ENCODE results near the gene ZNF670. TPM values are rescaled to one million over a fixed set of nuclear protein-coding genes. Genes with fewer than 3 reads are reported as not detected.

Gene ZNF670
- polyA plus RNA-seq, 1 donor from 2014 or later = 9.3 TPM

DNA sequence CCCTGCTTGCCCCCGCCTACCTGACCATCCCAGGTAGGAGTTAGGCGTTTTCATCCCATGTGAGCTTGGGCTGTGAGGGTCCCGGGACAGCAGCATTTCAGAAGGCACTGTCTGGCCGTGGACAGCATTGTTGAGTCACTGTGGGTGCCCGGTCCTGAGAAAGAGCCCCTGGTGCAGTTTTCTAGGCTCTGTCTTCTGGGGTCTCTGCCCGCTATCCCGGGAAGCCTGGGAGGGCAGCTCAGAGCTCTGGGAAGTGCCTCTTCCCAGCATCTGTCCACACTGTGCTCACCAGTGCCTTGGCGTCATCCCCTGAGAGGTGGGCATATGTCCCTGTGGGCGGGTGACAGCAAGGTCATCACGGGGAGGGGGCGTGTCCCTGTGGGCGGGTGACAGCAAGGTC is 36.9 kb upstream of the ZNF670 start:
- Histone ChIP-seq H4K20me1 (ENCODE audit: insufficient read depth) (no peaks in the 10 kb centered on the region), H3K9ac (ENCODE audit: low read length) (no peak overlapping the region)

DNA sequence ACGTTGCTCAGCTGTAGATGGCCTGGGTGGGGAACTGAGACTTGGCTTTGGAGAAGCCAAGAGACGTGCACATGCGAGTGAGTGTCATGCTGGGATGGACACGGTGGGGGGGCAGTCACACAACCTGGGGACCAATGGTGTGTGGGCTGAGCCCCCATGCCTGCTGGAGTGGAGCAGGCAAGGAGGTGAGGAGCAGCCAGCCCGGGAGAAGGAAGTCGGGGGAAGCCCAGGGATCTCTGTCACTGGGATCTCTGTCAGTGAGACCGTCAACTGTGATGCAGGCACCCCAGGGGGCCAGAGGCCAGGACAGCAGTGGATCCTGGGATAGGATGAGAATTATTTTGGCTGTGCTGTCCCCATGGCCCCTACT is 36.5 kb upstream of the ZNF670 start:
- no peaks in the 10 kb centered on the region for H3K79me2 ChIP-seq (replicated peaks; ENCODE audit: insufficient read depth, low read length)
- TF ChIP-seq SMC3 (conservative IDR thresholded peaks at IDR 0.05; ENCODE audit: poor library complexity) (no peak), POLR2AphosphoS5 (IDR thresholded peaks at IDR 0.05) (no peak)
- peaks cover 20% of the 10 kb centered on the region for H3K27me3 ChIP-seq (ENCODE audit: insufficient read depth, low read depth, low read length)
- H3K9me2 ChIP-seq (ENCODE audit: insufficient read depth, low read length) = no peaks in the 10 kb centered on the region
- H3K9ac ChIP-seq (ENCODE audit: low read length) = no peak overlapping the region
- no peaks in the 10 kb centered on the region for H3K9me3 ChIP-seq (ENCODE audit: low read length)
- no peak overlapping the region for H2AFZ ChIP-seq (ENCODE audit: low read depth, low read length)
- no peaks in the 10 kb centered on the region for H4K20me1 ChIP-seq (ENCODE audit: insufficient read depth)
- H3K27ac ChIP-seq (ENCODE audit: low read length) = no peak overlapping the region
- H3F3A ChIP-seq (ENCODE audit: insufficient read depth, low read length, poor library complexity, severe bottlenecking) = no peaks in the 10 kb centered on the region
- no peak overlapping the region for H3K4me2 ChIP-seq (ENCODE audit: low read length)
- no peaks in the 10 kb centered on the region for H3K36me3 ChIP-seq (ENCODE audit: insufficient read depth, low read length)
- H3K4me3 ChIP-seq (ENCODE audit: low read length) = no peak overlapping the region

More for the DNA sequence above, 36.9 kb upstream of the ZNF670 start:
- H3K27me3 ChIP-seq (ENCODE audit: insufficient read depth, low read depth, low read length) = peaks cover 20% of the 10 kb centered on the region
- no peaks in the 10 kb centered on the region for H3K9me3 ChIP-seq (ENCODE audit: low read length)
- no peak overlapping the region for H3K27ac ChIP-seq (ENCODE audit: low read length)
- H2AFZ ChIP-seq (ENCODE audit: low read depth, low read length) = no peak overlapping the region
- no peak overlapping the region for H3K4me2 ChIP-seq (ENCODE audit: low read length)
- H3F3A ChIP-seq (ENCODE audit: insufficient read depth, low read length, poor library complexity, severe bottlenecking) = no peaks in the 10 kb centered on the region
- TF ChIP-seq, protein P1, sequence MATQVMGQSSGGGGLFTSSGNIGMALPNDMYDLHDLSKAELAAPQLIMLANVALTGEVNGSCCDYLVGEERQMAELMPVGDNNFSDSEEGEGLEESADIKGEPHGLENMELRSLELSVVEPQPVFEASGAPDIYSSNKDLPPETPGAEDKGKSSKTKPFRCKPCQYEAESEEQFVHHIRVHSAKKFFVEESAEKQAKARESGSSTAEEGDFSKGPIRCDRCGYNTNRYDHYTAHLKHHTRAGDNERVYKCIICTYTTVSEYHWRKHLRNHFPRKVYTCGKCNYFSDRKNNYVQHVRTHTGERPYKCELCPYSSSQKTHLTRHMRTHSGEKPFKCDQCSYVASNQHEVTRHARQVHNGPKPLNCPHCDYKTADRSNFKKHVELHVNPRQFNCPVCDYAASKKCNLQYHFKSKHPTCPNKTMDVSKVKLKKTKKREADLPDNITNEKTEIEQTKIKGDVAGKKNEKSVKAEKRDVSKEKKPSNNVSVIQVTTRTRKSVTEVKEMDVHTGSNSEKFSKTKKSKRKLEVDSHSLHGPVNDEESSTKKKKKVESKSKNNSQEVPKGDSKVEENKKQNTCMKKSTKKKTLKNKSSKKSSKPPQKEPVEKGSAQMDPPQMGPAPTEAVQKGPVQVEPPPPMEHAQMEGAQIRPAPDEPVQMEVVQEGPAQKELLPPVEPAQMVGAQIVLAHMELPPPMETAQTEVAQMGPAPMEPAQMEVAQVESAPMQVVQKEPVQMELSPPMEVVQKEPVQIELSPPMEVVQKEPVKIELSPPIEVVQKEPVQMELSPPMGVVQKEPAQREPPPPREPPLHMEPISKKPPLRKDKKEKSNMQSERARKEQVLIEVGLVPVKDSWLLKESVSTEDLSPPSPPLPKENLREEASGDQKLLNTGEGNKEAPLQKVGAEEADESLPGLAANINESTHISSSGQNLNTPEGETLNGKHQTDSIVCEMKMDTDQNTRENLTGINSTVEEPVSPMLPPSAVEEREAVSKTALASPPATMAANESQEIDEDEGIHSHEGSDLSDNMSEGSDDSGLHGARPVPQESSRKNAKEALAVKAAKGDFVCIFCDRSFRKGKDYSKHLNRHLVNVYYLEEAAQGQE (IDR thresholded peaks at IDR 0.05; ENCODE audit: borderline replicate concordance) = no peak
- TF ChIP-seq TAF1 (IDR thresholded peaks at IDR 0.05; ENCODE audit: low read depth) (no peak), RAD21 (conservative IDR thresholded peaks at IDR 0.05) (no peak), EZH2 (IDR thresholded peaks at IDR 0.05; ENCODE audit: borderline replicate concordance, insufficient read depth, low read length, poor library complexity, severe bottlenecking) (no peak), POLR2AphosphoS5 (IDR thresholded peaks at IDR 0.05) (no peak), EP300 (conservative IDR thresholded peaks at IDR 0.05; ENCODE audit: poor library complexity, severe bottlenecking) (no peak)
- TF ChIP-seq, protein P2, sequence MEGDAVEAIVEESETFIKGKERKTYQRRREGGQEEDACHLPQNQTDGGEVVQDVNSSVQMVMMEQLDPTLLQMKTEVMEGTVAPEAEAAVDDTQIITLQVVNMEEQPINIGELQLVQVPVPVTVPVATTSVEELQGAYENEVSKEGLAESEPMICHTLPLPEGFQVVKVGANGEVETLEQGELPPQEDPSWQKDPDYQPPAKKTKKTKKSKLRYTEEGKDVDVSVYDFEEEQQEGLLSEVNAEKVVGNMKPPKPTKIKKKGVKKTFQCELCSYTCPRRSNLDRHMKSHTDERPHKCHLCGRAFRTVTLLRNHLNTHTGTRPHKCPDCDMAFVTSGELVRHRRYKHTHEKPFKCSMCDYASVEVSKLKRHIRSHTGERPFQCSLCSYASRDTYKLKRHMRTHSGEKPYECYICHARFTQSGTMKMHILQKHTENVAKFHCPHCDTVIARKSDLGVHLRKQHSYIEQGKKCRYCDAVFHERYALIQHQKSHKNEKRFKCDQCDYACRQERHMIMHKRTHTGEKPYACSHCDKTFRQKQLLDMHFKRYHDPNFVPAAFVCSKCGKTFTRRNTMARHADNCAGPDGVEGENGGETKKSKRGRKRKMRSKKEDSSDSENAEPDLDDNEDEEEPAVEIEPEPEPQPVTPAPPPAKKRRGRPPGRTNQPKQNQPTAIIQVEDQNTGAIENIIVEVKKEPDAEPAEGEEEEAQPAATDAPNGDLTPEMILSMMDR (IDR thresholded peaks at IDR 0.05; ENCODE audit: poor library complexity, severe bottlenecking) = no peak
- H3K4me3 ChIP-seq (ENCODE audit: low read length) = no peak overlapping the region
- H3K79me2 ChIP-seq (replicated peaks; ENCODE audit: insufficient read depth, low read length) = no peaks in the 10 kb centered on the region
- no peaks in the 10 kb centered on the region for H3K36me3 ChIP-seq (ENCODE audit: insufficient read depth, low read length)
- no peaks in the 10 kb centered on the region for H3K9me2 ChIP-seq (ENCODE audit: insufficient read depth, low read length)
